Superior temporal gyrus (tissue), 1 donor: ENCODE measurements around the gene GABBR2.

Experiments used
- DNase-seq: peaks from one replicate; pipeline ENCODE4 v3.0.0-alpha.2; 2016; ENCODE audit errors: extremely low spot score

Gene GABBR2

DNA sequence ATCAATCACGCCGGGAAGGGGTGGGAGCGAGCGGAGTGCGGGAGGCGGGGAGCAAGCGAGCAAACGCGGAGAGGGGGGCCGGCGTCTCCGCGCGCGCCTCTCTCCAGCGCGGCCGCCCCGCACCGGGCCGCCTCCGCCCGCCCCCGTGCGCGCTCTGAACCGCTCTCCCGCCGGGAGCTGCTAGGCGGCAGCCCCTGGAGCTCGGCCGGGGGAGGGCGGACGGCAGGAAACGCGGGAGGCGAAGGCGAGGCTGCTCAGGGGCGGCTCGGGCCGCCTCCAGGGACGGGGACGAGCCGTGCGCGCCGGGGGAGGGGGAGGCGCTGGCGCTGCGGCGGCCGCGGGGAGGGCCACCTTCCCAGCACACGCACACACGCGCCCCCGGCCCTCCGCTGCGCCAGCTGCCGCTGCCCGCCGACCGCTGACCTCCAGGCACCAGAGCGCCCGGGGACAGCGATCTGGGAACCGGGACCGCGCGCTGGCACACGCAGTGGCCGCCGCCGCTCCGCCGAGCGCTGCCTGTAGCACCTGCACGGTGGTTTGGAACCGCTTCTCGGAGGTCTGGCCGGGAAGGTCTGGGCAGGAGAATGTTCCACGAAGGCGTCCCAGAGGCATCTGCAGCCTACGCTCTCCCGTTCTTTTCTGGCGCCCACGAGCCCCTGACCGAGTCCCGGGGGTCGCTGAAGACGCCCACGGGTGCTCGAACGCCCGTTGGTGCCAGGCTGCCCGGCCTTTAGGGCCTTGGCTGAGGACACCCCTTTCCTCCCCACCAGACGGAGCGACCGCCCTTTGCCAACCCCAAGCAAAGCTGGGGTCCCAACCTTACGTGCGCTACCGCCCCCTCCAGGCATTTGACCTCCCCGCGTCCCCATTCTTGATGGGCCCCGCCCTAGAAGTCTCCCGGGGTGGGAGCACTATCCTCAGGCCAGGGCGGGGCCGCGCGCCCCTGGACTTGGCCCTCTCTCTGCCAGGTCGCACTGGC is at the start of gene GABBR2:
Gene GABBR2 (minus strand): TSS at position 3 of the 979 bp plus-strand sequence. CDS start 198 bp downstream, outside the sequence.
- no peak for DNase-seq

DNA sequence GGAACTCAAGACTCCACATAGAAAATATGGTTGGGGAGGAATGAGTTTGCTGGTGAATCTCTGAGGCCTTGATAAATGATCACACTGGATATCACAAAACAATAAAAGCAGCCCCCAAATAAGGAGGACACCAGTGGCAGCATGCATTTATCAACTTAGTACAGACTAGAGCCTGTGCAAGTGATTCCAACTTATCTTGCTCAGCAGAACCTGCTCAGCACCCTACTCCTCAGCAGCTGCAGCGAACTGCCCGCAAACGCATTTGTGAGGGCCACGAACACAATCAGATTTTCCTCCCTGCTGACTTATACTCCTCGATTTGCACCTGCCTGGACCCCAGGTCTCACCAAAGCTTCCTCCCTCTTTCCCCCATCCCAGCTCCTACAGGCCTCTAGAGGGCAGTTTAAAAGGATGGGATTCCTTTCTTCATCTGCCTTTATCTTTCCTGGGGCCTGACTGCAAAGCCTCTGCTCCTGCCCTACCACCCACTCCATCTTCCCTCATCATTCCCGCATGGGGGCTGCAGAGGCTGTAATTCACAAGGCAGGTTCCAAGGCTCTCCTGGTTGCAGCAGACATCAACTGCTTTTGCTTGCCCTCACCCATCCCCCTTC is 46.4 kb upstream of the GABBR2 start:
- no peak for DNase-seq

DNA sequence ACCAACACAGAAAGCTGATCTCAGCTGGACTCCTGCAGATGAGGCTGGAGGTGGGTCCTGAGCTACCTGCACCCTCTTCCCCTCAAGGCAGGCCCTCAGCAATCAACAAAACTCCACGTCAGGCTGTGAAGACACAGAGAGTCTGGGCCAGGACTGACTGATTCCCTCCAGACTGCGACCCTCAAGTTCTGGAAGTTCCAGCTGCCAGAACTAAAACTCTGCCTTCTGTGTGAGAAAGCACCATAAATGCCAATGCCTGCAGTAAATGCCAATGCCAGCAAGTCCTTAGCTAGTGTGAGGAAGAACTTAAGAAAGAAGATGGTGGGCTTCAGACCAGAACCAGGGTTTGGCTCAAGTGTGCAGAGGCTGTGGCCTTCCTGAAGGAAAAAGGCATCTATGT is 42.5 kb upstream of the GABBR2 start:
- no peak for DNase-seq

DNA sequence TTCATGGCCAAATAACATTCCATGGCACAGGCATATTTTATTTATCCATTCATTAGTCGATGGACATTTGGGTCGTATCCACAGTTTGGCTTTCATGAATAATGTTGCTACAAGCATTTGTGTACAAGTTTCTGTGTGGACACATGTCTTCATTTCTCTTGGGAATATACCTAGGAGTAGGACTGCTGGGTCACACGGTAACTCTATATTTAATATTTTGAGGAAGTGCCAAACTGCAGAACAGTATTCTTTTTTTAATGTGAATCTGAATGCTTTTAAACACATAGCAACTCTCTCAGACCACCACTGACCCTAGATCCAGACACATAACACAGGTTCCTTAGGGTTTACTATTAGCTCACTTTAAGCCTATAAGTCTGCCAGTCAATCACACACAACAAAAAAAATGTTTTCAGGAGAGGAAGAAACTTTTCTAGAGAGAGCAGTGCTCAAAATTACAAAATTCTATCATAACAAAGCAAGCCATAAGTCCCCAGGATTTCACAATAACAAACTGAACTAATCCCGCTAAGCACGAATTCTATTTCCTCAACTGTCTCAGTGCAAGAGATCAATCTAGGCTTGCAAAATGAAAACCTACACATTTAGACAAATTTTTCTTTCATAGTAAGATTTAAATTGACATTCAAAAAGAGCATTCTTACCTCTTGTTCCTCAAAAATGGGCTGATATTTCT is 41.8 kb upstream of the GABBR2 start:
- no peak for DNase-seq

DNA sequence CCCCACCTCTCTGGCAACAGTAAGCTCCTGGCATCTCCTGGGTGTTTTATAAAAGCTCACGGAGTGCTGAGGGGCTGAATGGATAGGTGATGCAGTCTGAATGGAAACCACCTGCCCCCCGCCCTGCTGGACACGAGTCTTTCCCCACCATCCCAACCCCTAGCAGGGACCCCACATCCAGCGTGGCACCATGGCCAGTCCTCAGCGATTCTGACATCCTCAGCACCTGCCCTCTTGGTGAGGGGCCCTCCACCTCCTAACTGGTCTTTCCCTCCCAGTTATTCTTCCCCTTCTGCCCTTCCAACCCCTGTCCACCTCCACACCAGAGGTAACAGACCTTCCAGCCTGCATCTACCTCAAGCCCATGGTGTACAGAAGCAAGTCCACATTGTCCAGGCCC is 38.7 kb upstream of the GABBR2 start:
- DNase-seq: no peak

DNA sequence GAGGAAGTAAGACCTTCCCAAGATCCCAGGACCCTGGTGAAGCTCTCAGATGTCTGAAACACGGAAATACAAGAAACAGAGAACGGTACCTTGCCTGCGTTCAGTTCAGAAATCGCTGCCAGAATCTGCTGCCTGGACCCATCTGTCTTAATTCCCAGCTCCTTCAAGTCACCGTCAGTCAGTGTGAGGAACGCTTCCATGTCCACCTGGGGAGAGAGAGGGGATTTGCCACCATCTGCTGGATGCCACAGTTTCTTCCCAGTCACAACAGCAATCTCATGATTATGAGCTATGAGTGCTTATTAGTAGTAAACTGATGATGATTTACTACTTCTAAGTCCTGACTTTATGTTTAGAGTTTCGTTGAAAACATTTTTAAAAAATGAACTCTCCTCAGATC is 36.7 kb upstream of the GABBR2 start:
- DNase-seq: no peak

DNA sequence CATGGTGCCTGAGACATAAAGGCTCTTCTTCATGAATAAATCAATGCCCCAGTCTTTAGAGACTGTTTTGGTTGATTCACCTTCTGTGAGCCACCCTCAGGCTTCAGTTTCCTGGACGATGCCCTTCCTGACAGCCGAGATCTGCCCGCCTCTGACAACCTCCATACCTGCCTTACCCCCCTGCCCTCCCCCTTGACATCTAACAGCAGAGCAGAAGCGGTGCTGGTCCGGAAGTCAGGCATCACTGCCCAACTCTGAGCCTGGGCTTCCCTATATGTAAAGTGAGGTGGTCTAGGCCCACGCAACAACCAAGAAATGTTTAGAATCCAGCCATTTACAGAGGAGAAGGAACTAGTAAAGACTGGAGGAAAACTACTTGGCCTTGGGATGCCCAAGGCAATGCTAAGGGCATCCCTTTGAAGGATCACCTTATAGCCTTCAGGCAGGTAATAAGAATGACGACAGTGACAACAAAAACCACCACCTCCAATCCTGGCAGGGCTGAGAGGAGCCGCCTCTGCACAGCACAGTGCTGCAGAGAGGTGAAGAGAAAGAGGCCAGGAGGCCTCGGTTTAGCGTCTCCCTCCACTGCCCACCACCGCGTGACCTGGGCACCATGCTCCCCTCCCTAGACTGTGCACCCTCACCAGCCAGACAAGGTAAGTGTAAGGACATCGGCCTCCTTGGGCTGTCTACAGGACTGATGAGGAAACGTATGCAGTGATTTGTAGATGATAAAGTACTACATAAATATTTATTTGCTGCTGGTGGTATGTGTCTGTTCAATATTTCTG is 35.3 kb upstream of the GABBR2 start:
- DNase-seq: no peak

DNA sequence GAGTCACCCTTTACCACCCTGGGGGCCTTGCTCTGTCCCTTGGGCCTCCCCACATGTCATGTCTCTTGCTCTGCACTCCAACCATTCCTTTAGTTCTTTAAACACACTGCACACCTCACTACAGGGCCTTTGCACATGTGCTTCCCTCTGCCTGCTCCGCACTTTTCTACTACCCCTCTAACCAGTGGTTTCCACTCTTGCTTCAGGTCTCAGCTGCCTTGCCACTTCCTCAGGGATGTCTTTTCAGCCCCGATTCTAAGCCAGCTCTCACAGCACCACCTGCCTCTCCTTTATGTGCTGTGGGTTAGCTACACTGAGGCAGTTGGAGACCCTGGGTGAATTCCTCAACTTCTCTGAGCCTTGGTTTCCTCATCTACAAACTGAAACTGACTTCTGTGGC is 34.6 kb upstream of the GABBR2 start:
- no peak for DNase-seq

DNA sequence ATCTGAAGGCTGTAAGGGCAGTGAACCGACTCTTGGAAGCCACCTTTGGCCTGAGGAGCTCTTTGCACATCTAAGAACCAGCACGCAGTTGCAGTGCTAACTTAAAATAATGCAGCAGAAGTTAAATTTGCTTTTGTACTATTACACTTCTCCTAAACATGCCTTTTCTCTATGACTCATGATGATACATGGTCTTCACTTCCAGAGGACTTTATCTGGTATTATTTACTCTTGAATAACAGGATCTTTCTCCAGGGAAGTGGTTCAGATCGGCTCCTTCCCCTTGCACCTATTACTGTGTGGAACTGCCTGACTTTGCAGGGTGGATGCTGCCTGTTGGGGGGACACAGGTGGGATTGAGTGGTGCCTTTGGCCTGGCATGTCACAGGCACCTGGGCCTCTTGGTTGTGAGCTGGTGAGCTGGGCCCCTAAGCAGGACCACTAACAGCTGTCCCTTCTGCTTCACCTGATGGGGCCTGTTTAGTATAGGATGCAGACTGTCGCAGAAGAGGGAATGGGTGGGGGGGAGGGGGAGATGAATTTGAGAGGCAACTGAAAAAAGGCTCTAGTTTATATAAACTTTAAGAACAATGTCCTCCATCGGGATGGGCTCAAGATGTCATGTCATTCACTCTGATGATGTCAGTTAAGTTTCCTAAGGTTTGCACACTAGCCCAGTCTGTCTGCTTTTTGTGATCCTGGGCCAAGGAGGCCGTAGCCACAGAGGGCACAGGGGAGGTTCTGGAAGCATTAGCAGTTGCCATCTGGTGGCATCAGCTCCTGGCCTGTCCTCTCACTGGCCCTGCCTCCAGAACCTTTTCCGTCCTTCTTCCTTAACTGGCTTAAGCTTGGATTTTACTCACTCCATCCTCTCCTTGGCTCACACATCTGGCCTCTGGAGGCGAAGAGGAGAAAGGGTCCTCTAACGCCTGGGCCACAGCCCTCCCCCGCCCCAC is 33.9 kb upstream of the GABBR2 start:
- no peak for DNase-seq

DNA sequence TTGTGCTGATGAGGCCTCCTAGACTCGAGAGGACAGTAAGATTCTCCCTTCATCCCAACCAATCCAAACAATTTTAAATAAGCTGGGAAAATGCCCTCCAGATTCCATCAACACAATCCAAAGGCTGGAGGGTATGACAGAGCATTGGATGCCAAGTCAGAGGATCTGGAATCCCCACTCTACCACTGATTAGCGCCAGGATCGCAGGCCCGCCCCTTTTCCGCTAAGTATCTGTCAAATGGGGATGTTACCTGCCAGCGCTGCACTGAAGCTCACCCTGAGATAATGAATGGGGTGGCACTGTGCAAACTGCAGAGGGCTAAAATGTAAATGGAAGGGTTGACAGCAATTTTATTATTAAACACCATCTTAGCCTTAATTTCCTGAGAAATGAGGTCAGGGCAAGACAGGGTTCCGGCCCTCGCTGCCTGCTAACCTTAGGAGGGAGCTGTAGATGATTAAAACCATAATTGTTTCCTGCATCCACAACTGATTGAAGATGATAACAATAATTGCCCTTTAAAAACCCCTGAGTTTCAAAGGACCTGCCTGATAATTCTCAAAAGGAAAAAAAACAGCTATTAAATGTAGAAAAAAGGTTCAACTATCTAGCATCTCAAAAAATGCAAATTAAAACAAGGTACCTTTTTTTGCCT is 31.6 kb upstream of the GABBR2 start:
- DNase-seq: no peak

DNA sequence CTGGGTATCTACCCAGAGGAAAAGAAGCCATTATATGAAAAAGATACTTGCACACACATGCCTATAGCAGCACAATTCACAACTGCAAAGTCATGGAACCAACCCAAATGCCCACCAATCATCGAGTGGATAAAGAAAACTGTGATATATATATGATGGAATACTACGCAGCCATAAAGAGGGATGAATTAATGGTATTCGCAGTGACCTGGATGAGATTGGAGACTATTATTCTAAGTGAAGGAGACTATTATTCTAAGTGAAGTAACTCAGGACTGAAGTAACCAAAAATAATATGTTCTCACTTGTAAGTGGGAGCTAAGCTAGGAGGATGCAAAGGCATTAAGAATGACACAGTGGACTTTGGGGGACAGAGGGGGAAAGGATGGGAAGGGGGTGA is 30.0 kb upstream of the GABBR2 start:
- no peak for DNase-seq

DNA sequence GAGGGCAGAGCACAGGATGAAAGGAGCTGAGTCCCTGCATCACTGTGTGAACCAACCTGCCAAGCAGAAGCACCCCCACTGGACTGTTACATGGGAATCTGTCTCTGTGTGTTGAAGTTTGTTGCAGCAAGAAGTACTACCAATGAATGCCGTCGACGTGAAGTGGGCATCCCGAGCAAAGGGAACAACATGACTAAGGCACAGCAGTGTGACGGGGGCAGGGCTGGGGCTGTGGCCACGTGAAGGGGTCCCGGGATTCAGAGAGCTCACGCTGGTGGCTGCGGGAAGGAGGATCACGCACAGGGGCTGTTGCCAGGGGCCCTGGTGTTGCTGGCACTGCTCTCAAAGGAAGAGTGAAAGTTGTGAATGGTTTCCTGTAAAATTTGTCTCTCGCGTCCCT is 27.5 kb upstream of the GABBR2 start:
- no peak for DNase-seq

DNA sequence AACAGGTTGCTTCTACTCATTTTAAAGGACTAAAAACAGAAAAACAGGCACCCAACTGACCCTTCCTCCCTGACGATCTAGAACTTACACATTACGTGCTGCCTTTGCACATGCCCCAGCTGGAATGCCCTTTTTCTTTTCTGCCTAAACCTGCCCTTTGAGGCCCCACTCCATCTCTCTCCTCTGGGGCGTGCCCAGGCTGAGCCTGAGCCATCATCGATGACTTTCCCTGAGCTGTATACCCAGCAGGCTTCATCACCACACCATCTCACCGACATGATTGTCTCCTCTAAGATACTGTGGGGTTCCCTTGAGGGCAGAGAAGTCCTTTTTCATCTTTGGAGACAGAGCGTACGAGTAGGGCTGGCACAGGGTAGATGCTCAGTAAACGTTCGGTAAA is 24.1 kb upstream of the GABBR2 start:
- DNase-seq: no peak

DNA sequence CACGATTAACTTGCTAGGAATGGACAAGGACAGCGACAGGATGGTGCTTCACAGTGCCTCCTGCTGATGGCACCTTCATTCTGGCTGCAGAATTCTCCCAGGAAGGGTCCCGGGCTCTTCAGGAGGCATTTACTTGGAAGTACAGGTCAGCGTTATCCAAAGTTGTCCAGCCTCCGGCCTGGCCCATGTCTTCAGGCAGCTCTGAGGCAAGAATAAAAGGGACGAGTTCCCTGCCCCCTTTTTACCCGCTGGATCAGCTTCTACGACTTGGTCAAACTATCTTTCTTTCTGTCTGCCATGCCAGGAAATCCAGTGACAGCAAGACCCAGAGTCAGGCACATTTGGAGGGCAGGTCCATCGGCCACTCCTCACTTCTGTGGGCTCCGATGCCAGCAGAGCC is 23.4 kb upstream of the GABBR2 start:
- no peak for DNase-seq

DNA sequence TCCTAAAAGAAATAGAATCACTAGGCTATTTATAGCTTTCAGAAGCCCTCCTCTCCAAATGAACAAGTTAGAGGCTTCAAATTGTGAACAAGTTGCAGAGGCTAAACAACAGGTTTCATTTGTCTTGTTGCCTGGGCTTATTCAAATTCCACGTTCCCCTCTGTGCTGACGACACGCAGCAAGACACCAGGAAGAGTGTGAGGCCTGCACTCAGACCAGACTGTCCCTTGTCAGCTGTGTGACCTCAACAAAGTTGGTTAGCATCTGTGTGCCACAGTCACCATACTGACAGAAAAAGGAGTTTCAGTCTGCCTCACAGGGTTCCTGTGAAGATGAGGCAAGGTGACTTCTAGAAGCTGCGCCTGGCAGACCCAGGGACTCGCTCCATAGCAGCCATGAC is 22.1 kb upstream of the GABBR2 start:
- no peak for DNase-seq

DNA sequence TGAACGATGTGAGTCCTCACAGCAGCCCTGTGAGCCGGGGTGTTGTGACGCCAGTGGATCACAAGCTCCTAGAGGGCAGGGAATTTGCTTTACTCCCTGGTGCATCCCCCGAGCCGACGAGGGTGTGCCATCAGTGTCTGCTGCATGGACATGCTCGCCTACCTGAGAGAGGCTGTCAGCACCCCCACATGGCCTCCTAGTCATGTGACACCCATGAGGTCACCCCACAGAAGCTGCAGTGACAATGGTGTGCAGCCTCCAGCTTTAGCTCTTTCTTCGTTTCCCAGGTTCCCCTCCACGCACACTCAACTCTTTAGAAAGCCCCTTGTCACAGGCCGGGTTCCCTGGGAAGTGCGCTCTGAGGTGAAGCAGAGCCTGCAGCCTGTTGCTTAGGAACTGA is 19.8 kb upstream of the GABBR2 start:
- no peak for DNase-seq

DNA sequence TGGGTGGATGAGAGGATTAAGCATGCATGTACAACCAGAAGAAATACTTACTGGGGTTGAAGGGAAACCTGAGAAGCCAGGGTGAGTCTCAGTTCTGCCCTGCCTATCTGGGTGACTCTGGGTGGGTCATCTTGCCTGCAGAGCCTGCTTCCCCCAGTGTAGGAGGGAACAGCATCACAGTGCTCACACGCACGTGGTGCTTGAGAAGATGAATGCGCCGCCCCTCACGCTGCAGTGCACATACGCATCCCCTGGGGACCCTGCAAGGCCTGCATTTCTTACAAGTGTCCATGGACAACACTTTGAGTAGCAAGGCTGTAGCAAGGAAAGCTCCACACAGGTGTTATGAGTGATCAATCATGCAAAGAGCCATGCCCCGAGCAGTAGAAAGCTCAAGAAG is 18.7 kb upstream of the GABBR2 start:
- DNase-seq: no peak

DNA sequence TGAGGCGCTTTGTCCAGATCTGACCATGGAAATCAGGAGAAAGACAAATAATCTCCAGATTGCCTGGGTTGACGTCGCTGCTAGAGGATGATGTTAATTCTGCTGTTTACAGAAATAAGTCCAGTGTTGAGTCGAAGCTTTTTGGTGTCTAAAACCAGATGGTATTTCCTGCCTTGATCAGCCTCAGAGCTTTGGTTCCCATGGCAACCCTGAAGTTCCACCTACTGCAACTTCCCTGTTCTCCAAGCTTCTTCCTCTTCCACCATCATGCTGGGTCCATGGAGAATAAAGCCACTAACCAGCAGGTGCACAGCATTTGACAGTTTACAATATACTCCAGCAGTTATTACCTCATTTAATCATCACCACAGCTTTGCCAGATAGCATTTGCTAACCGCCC is 18.0 kb upstream of the GABBR2 start:
- peak; percentile 64 for DNase-seq

DNA sequence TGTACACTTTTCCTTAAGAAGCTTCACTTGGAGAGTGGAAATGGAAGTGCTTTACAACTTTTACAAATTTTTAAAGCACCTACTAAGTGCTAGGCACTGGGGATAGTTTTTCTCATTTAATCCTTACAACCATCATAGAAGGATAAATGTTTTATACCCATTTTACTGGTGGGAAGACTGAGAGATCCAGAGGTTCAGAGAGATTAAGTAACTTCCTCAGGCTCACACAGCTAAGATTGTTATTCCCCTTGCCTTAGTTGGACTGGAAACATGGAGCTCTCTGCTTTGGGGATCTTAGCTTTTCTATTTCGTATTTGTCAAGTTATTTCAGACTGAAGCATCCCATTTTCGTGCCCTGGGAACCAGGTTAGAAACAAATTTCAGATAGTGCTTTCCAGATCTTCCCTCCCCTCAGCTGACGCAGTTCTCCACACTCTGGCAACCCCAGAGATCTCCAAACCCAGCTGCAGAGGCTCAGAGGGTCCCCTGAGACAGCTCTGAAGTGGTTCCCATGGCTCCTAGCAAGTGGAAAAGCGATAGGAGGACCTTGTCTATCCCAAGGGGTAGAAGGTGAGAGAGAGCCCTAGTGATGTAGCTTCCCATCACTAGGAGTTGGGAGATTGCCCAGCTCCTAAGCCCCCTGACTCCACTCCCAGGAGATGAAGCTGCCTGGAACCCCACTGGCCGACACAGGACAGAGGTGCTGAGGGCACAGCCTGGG is 16.2 kb upstream of the GABBR2 start:
- DNase-seq: no peak
